ENCODE data around the gene LRRC74B. TPM values are rescaled to one million over a fixed set of nuclear protein-coding genes. Genes with fewer than 3 reads are reported as not detected.
"Not testable (repeated sequence)": the region's sequence is repeated elsewhere in the genome, so short reads cannot be mapped to it uniquely, and the experiment has no call there.

The LRRC74B gene
- total and polyA plus RNA-seq, 12 donors, result not detected

DNA sequence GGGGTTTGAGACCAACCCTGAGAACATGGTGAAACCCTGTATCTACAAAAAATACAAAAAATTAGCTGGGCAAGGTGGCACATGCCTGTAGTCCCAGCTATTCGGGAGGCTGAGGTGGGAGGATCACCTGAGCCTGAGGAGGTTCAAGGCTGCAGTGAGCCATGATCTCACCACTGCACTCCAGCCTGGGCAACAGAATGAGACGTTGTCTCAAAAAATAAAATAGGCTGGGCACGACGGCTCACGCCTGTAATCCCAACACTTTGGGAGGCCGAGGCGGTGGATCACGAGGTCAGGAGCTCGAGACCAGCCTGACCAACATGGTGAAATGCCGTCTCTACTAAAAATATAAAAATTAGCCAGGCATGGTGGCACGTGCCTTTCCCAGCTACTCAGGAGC, 18.7 kb downstream of the LRRC74B start:
- 79 to 81% methylated on average over 11 of the region's 11 CpGs for WGBS, 2 donors
- DNase-seq, result not testable (repeated sequence)
- intact Hi-C loops (cut with DNase I), result loop anchor here in 1 of 10 donors (2.0 kb wide), 1 partner anchor 36 kb away; no protein-coding TSS in a partner anchor

DNA sequence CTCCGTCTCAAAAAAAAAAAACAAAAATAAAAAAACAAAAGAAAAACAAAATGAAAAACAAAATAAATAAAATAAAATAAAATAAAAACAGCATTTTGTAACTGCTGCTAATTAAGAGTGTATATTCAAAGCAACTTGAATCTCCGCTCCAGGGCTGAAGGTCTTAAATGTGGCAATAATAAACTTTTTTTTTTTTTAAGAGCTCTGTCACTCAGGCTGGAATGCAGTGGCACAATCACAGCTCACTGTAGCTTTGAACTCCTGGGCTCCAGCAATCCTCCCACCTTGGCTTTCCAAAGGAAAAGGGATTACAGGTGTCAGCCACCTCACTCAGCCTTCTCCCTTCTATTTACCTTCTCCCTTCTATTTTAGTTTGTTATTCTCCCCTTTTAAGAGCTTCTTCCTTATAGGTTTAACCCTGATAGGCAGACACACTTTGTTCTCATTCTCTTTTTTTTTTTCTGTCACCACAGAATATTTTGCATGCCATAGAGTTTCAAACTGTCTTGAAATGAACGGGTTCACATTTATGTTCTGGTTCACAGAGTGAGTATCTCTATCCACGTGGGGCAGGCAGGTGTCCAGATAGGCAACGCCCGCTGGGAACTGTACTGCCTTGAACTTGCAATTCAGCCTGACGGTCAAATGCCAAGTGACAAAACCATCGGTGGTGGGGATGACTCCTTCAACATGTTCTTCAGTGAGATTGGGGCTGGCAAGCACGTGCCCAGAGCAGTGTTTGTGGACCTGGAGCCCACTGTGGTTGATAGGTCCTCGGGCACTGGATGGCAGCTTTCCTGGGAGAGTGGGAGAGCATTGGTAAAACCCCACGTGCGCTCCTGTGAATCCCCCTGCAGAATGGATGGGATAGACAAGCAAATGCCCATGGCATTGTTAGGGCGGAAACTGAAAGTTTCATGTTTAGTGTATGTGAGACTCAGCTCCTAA, 19.4 kb downstream of the LRRC74B start:
- H3K9me3 ChIP-seq, result no peaks in the 10 kb centered on the region
- no peak overlapping the region for H3K4me3 ChIP-seq
- TF ChIP-seq, protein P1, sequence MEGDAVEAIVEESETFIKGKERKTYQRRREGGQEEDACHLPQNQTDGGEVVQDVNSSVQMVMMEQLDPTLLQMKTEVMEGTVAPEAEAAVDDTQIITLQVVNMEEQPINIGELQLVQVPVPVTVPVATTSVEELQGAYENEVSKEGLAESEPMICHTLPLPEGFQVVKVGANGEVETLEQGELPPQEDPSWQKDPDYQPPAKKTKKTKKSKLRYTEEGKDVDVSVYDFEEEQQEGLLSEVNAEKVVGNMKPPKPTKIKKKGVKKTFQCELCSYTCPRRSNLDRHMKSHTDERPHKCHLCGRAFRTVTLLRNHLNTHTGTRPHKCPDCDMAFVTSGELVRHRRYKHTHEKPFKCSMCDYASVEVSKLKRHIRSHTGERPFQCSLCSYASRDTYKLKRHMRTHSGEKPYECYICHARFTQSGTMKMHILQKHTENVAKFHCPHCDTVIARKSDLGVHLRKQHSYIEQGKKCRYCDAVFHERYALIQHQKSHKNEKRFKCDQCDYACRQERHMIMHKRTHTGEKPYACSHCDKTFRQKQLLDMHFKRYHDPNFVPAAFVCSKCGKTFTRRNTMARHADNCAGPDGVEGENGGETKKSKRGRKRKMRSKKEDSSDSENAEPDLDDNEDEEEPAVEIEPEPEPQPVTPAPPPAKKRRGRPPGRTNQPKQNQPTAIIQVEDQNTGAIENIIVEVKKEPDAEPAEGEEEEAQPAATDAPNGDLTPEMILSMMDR (IDR thresholded peaks at IDR 0.05), result no peak
- DNase-seq (no peak), ATAC-seq (peak in 1 of 8 donors; percentile 44)
- no peaks in the 10 kb centered on the region for H3K27me3 ChIP-seq
- intact Hi-C loops (cut with DNase I), result loop anchor here in 1 of 10 donors (2.0 kb wide), 1 partner anchor 36 kb away; no protein-coding TSS in a partner anchor
- H3K4me1 ChIP-seq, result no peaks in the 10 kb centered on the region
- no peaks in the 10 kb centered on the region for H3K36me3 ChIP-seq
- H3K27ac ChIP-seq, result no peak overlapping the region
- 56 to 62% methylated on average over 13 of the region's 13 CpGs for WGBS, 2 donors

More for the DNA sequence above, 18.7 kb downstream of the LRRC74B start:
- not testable (repeated sequence) for H3K9me3 ChIP-seq, H3K4me3 ChIP-seq, H3K27me3 ChIP-seq, H3K36me3 ChIP-seq, ATAC-seq, H3K4me1 ChIP-seq, H3K27ac ChIP-seq

DNA sequence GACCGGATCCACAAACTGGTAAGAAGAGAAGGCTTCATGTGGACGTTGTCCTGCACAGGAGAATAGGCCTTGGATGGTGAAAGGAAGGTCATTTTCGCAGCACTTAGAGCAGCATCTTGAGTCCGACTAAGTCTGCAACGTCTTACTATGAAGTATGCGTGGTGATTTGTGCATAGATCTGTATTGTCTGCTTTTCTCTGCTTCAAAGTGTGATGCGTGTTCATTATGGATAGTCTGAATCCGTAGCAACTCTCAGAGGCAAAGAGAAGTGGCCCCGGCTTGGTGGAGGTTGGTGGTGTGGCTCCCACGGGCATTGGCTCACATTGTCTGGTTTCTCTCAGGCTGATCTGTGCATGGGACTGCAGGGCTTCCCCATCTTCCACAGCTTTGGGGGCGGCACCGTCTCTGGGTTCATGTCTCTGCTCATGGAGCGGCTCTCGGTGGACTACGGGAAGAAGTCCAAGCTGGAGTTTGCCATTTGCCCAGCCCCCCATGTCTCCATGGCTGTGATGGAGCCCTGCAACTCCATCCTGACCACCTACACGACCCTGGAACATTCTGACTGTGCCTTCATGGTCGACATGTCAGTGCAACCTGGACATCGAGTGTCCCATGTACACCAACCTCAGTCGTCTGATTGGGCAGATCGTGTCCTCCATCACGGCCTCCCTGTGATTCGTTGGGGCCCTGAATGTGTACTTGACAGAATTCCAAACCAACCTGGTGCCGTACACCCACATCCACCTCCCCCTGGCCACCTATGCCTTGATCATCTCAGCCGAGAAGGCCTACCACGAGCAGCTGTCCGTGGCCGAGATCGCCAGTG, 21.5 kb downstream of the LRRC74B start:
- no peak for ATAC-seq
- Histone ChIP-seq H3K36me3 (no peaks in the 10 kb centered on the region), H3K9me3 (no peaks in the 10 kb centered on the region), H3K4me1 (no peaks in the 10 kb centered on the region), H3K4me3 (no peak overlapping the region), H3K27ac (no peak overlapping the region), H3K27me3 (no peaks in the 10 kb centered on the region)
- 88 to 91% methylated on average over 28 of the region's 28 CpGs for WGBS, 2 donors
- TF ChIP-seq, protein P1 (IDR thresholded peaks at IDR 0.05), result no peak
- DNase-seq, result no peak
- intact Hi-C loops (cut with DNase I), result no loop called here

DNA sequence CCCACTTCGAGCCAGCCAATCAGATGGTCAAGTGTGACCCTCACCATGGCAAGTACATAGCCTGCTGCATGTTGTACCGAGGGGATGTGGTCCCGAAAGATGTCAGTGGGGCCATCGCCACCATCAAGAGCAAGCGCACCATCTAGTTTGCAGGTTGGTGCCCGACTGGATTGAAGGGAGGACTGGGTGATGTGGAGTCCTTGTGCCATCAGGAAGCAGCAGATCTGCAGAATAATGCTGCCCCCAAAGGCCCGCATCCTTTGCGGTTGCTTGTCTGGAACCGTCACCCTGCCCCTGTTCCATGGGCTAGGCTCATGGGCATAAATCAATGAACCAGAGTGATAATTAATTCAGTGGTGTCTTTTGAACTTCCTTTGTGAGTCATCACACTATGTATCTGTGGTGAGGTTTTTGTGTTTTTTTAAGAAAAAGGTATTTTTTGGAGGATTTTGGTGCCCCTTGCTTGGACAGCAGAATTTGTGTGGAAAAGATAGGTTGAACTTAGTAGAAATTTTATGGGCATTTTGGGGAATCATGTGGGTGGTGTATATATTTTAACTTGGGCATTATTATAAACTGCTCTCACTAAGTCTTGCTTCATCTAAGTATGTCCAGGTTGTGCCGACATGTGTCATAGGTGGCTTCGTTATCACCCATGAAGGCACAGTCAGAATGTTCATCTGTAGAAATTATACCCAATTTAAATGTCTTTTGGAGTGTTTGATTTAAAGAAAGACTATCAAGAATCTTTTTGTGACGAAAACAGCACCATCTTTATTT, 22.3 kb downstream of the LRRC74B start:
- DNase-seq (no peak), ATAC-seq (no peak)
- Histone ChIP-seq H3K4me3 (no peak overlapping the region), H3K9me3 (no peaks in the 10 kb centered on the region), H3K36me3 (no peaks in the 10 kb centered on the region), H3K27ac (no peak overlapping the region), H3K4me1 (no peaks in the 10 kb centered on the region), H3K27me3 (no peaks in the 10 kb centered on the region)
- intact Hi-C loops (cut with DNase I), result no loop called here
- TF ChIP-seq, protein P1 (IDR thresholded peaks at IDR 0.05), result no peak
- WGBS, 2 donors, result 90 to 92% methylated on average over 12 of the region's 12 CpGs

All from heart right ventricle (tissue), 16 donors.